Mesothelial cell of epicardium (in vitro differentiated cells): ENCODE data around the gene LRRC9. TPM values are rescaled to one million over a fixed set of nuclear protein-coding genes. Genes with fewer than 3 reads are reported as not detected.
"Not testable (repeated sequence)": the region's sequence is repeated elsewhere in the genome, so short reads cannot be mapped to it uniquely, and the experiment has no call there.

Source experiments
- DNase-seq, 2 experiments: peaks; one replicate each; pipeline ENCODE4 v3.0.0; 2021; ENCODE audit warnings: low spot score in 2 of 2; ENCODE audit not compliant: unreplicated experiment in 2 of 2
- H3K27ac Mint-ChIP-seq: 2 replicates; pipeline ENCODE4 v1.8.0; 2021; ENCODE audit warnings: mixed read lengths
- H3K27me3 Mint-ChIP-seq: 2 replicates; pipeline ENCODE4 v1.8.0; 2021; ENCODE audit warnings: low read depth, mixed read lengths
- H3K36me3 Mint-ChIP-seq: 2 replicates; pipeline ENCODE4 v1.8.0; 2021; ENCODE audit warnings: mixed read lengths
- H3K4me1 Mint-ChIP-seq: 2 replicates; pipeline ENCODE4 v1.8.0; 2021; ENCODE audit warnings: mixed read lengths
- H3K4me3 Mint-ChIP-seq: 2 replicates; pipeline ENCODE4 v1.8.0; 2021; ENCODE audit warnings: mild to moderate bottlenecking, moderate library complexity, mixed read lengths
- H3K9me3 Mint-ChIP-seq: 2 replicates; pipeline ENCODE4 v1.8.0; 2021; ENCODE audit warnings: mixed read lengths
- CTCF ChIP-seq: fragments of 200-600 bp; sonication (generic); IDR thresholded peaks from one replicate; pipeline ENCODE4 v1.5.0; 2021; ENCODE audit warnings: antibody characterized with exemption; ENCODE audit not compliant: unreplicated experiment
- total RNA-seq: library from RNA; stranded (reverse); gene quantifications from 3 replicates; pipeline ENCODE4 v1.2.1, GENCODE V29; 2021

The LRRC9 gene
- total RNA-seq, 1 donor from 2014 or later, result 0.45 TPM

- H3K9me3 Mint-ChIP-seq, result no peaks in the 10 kb centered on the region
- H3K4me3 Mint-ChIP-seq, result peak overlapping the region; percentile 83
- no peaks in the 10 kb centered on the region for H3K27me3 Mint-ChIP-seq
- DNase-seq, result no peak
- H3K36me3 Mint-ChIP-seq, result peaks cover 8% of the 10 kb centered on the region
- H3K4me1 Mint-ChIP-seq, result peaks cover 29% of the 10 kb centered on the region
- peak overlapping the region; percentile 97 for H3K27ac Mint-ChIP-seq
- no peak for TF ChIP-seq CTCF
Measured at GRCh38 chr14:60094306-60094897, 174.5 kb downstream of the LRRC9 start.

GRCh38 chr14:60095231-60095630 is 175.3 kb downstream of the LRRC9 start:
- no peaks in the 10 kb centered on the region for H3K27me3 Mint-ChIP-seq
- H3K27ac Mint-ChIP-seq, result peak overlapping the region; percentile 9
- TF ChIP-seq CTCF, result no peak
- no peak overlapping the region for H3K4me3 Mint-ChIP-seq
- H3K9me3 Mint-ChIP-seq, result no peaks in the 10 kb centered on the region
- H3K4me1 Mint-ChIP-seq, result peaks cover 29% of the 10 kb centered on the region
- no peak for DNase-seq
- H3K36me3 Mint-ChIP-seq, result peaks cover 8% of the 10 kb centered on the region

GRCh38 chr14:60095781-60096450 is 176.0 kb downstream of the LRRC9 start:
- no peak overlapping the region for H3K4me3 Mint-ChIP-seq
- H3K9me3 Mint-ChIP-seq, result no peaks in the 10 kb centered on the region
- no peaks in the 10 kb centered on the region for H3K27me3 Mint-ChIP-seq
- no peak overlapping the region for H3K27ac Mint-ChIP-seq
- H3K36me3 Mint-ChIP-seq, result peaks cover 8% of the 10 kb centered on the region
- no peak for DNase-seq
- peaks cover 27% of the 10 kb centered on the region for H3K4me1 Mint-ChIP-seq
- TF ChIP-seq CTCF, result no peak

GRCh38 chr14:60097974-60098373 is 178.0 kb downstream of the LRRC9 start:
- H3K27ac Mint-ChIP-seq, result peak overlapping the region; percentile 66
- no peak overlapping the region for H3K4me3 Mint-ChIP-seq
- no peaks in the 10 kb centered on the region for H3K9me3 Mint-ChIP-seq
- no peaks in the 10 kb centered on the region for H3K27me3 Mint-ChIP-seq
- peaks cover 8% of the 10 kb centered on the region for H3K36me3 Mint-ChIP-seq
- peaks cover 26% of the 10 kb centered on the region for H3K4me1 Mint-ChIP-seq
- DNase-seq, result no peak
- no peak for TF ChIP-seq CTCF

- DNase-seq, H3K27ac Mint-ChIP-seq, H3K9me3 Mint-ChIP-seq, H3K27me3 Mint-ChIP-seq, H3K4me1 Mint-ChIP-seq, H3K4me3 Mint-ChIP-seq: not testable (repeated sequence)
- H3K36me3 Mint-ChIP-seq, result peaks cover 14% of the 10 kb centered on the region
Measured at GRCh38 chr14:60099855-60100254, 179.9 kb downstream of the LRRC9 start.

- Mint-ChIP-seq H3K4me1 (peaks cover 3% of the 10 kb centered on the region), H3K9me3 (peaks cover 4% of the 10 kb centered on the region), H3K4me3 (no peak overlapping the region), H3K36me3 (peaks cover 14% of the 10 kb centered on the region), H3K27me3 (no peaks in the 10 kb centered on the region), H3K27ac (no peak overlapping the region)
- TF ChIP-seq CTCF, result no peak
- DNase-seq, result no peak
Measured at GRCh38 chr14:60101786-60102185, 181.8 kb downstream of the LRRC9 start.
